ENCODE data around the gene TSPYL1.
A peak's percentile ranks its signal among the peaks of the same experiment; 100 is the strongest.

TSPYL1 gene

GRCh38 chr6:116229287-116229913 lies 50.3 kb downstream of the TSPYL1 start:
- TF ChIP-seq TOX (CRISPR knock-in tag; IDR thresholded peaks at IDR 0.05; ENCODE audit: borderline replicate concordance) (no peak), CREB5 (CRISPR knock-in tag; IDR thresholded peaks at IDR 0.05; ENCODE audit: low read depth) (no peak)
- ATAC-seq = peak; percentile 100
